CD14-positive monocyte (primary cell): ENCODE results near the gene DLGAP4. TPM values are rescaled to one million over a fixed set of nuclear protein-coding genes. Genes with fewer than 3 reads are reported as not detected.

ENCODE experiments used
- DNase-seq, 3 donors: peaks; one replicate each; pipeline ENCODE4 v3.0.0-alpha.2; 2011 to 2022
- H2AFZ ChIP-seq: 2 replicates; pipeline ENCODE4 v1.6.0; 2012; ENCODE audit warnings: mild to moderate bottlenecking, low read depth, low read length, inconsistent platforms; ENCODE audit not compliant: insufficient read depth, poor library complexity, severe bottlenecking
- H3K27ac ChIP-seq, 2 donors: 1 replicate in 1 of 2; 2 replicates in 1 of 2; pipeline ENCODE4 v1.5.1; 2012 to 2013; ENCODE audit warnings: low read length in 2 of 2, control low read depth in 1 of 2, inconsistent platforms in 1 of 2, low read depth in 1 of 2, mild to moderate bottlenecking in 1 of 2
- H3K27me3 ChIP-seq, 2 donors: one replicate each; pipeline versions ENCODE4 v1.6.0 to v1.6.1; 2011 to 2013; ENCODE audit warnings: low read length in 2 of 2; ENCODE audit not compliant: control insufficient read depth in 2 of 2, insufficient read depth in 2 of 2
- H3K36me3 ChIP-seq, 2 donors: replicated peaks in 1 of 2; 1 replicate in 1 of 2; 2 replicates in 1 of 2; pipeline versions ENCODE4 v1.5.1 to v1.6.1; 2012 to 2013; ENCODE audit warnings: low read length in 2 of 2, control low read depth in 1 of 2, inconsistent platforms in 1 of 2, mild to moderate bottlenecking in 1 of 2; ENCODE audit not compliant: insufficient read depth in 2 of 2, control insufficient read depth in 1 of 2
- H3K4me1 ChIP-seq, 2 donors: 1 replicate in 1 of 2; 2 replicates in 1 of 2; pipeline versions ENCODE4 v1.5.1 to v1.6.1; 2012 to 2013; ENCODE audit warnings: low read length in 2 of 2, control low read depth in 1 of 2, inconsistent platforms in 1 of 2, mild to moderate bottlenecking in 1 of 2, moderate library complexity in 1 of 2; ENCODE audit not compliant: insufficient read depth in 2 of 2, control insufficient read depth in 1 of 2
- H3K4me2 ChIP-seq: replicated peaks from 2 replicates; pipeline ENCODE3; 2012; ENCODE audit warnings: low read length, moderate library complexity, mild to moderate bottlenecking; ENCODE audit not compliant: poor library complexity, severe bottlenecking; ENCODE audit errors: extremely low read depth
- H3K4me3 ChIP-seq, 3 experiments: fragments of 200-600 bp in 1 of 3; sonication (generic) in 1 of 3; replicated peaks in 1 of 3; 1 replicate in 2 of 3; 2 replicates in 1 of 3; pipeline ENCODE4 v1.5.1; 2011 to 2013; ENCODE audit warnings: low read length in 3 of 3, mild to moderate bottlenecking in 3 of 3, control low read depth in 2 of 3, low read depth in 2 of 3, inconsistent platforms in 1 of 3, moderate library complexity in 1 of 3
- H3K79me2 ChIP-seq: 2 replicates; pipeline ENCODE4 v1.6.0; 2012; ENCODE audit warnings: mild to moderate bottlenecking, control low read depth, inconsistent platforms, low read length, moderate library complexity; ENCODE audit not compliant: insufficient read depth
- H3K9ac ChIP-seq: 2 replicates; pipeline ENCODE4 v1.6.0; 2017; ENCODE audit warnings: low read length, mild to moderate bottlenecking; ENCODE audit not compliant: insufficient read depth, poor library complexity, severe bottlenecking
- H3K9me3 ChIP-seq, 2 donors: replicated peaks in 1 of 2; 1 replicate in 1 of 2; 2 replicates in 1 of 2; pipeline versions ENCODE4 v1.5.1 to v1.6.1; 2012 to 2013; ENCODE audit warnings: low read length in 2 of 2, control low read depth in 1 of 2; ENCODE audit not compliant: control insufficient read depth in 1 of 2, insufficient read depth in 1 of 2
- H4K20me1 ChIP-seq: 2 replicates; pipeline ENCODE4 v1.6.0; 2012; ENCODE audit warnings: mild to moderate bottlenecking, low read length, control low read depth, moderate library complexity; ENCODE audit not compliant: insufficient read depth
- H3K27ac Mint-ChIP-seq, 7 donors: one replicate each; pipeline ENCODE4 v1.8.0; 2020; ENCODE audit warnings: mild to moderate bottlenecking in 7 of 7, mixed read lengths in 7 of 7, moderate library complexity in 6 of 7, inconsistent platforms in 2 of 7
- H3K27me3 Mint-ChIP-seq, 3 donors: one replicate each; pipeline ENCODE4 v1.8.0; 2021 to 2022; ENCODE audit warnings: low read depth in 3 of 3, mild to moderate bottlenecking in 3 of 3, mixed read lengths in 3 of 3, moderate library complexity in 3 of 3, inconsistent platforms in 1 of 3
- H3K36me3 Mint-ChIP-seq, 2 donors: one replicate each; pipeline ENCODE4 v1.8.0; 2020; ENCODE audit warnings: mixed read lengths in 2 of 2, inconsistent platforms in 1 of 2, mild to moderate bottlenecking in 1 of 2
- H3K4me1 Mint-ChIP-seq: one replicate; pipeline ENCODE4 v1.8.0; 2020; ENCODE audit warnings: mild to moderate bottlenecking, mixed read lengths
- H3K4me3 Mint-ChIP-seq, 2 donors: one replicate each; pipeline ENCODE4 v1.8.0; 2020; ENCODE audit warnings: mild to moderate bottlenecking in 2 of 2, mixed read lengths in 2 of 2, moderate library complexity in 1 of 2
- H3K9me3 Mint-ChIP-seq, 7 donors: one replicate each; pipeline ENCODE4 v1.8.0; 2020 to 2022; ENCODE audit warnings: mixed read lengths in 7 of 7, mild to moderate bottlenecking in 6 of 7, moderate library complexity in 6 of 7, inconsistent platforms in 2 of 7
- CTCF ChIP-seq: fragments of 200-600 bp; IDR thresholded peaks from one replicate; pipeline ENCODE4 v1.8.0; 2022; ENCODE audit warnings: antibody characterized with exemption, mild to moderate bottlenecking
- WGBS: methylation state at CpG from one replicate; pipeline ENCODE4 v1.1.5; 2013; ENCODE audit warnings: missing lambda C conversion rate; ENCODE audit not compliant: insufficient coverage; 5-methylcytosine and 5-hydroxymethylcytosine counted together
- intact Hi-C, 2 donors: fragments of 100-400 bp; cut with micrococcal nuclease; formaldehyde crosslinking; loops; one replicate each; pipeline versions ENCODE4 v1.15.0 to v1.15.1; 2023
- polyA plus RNA-seq, 3 donors: library from polyadenylated mRNA; depleted of rRNA in 1 of 3; unstranded in 2 of 3; stranded (reverse) in 1 of 3; fragments of 300-500 nt in 2 of 3; fragments of >200 nt in 1 of 3; fragmentation: Illumina TruSeq in 2 of 3; gene quantifications; 1 replicate in 2 of 3; 2 replicates in 1 of 3; pipeline ENCODE4 v1.2.3, GENCODE V29; 2012 to 2021

DLGAP4 gene
- polyA plus RNA-seq, 3 donors: 9.9 to 52.7 (median 17.6) TPM

- Histone ChIP-seq H3K9ac (no peak overlapping the region), H3K27ac (no peak overlapping the region), H3K27me3 (no peaks in the 10 kb centered on the region), H3K4me2 (no peak overlapping the region), H4K20me1 (no peaks in the 10 kb centered on the region), H3K9me3 (no peaks in the 10 kb centered on the region), H3K36me3 (peaks cover 33 to 48% of the 10 kb centered on the region in 2 donors), H3K79me2 (no peaks in the 10 kb centered on the region), H2AFZ (no peak overlapping the region), H3K4me1 (peaks cover 4 to 5% of the 10 kb centered on the region in 2 donors), H3K4me3 (no peak overlapping the region)
- Mint-ChIP-seq H3K9me3 (no peaks in the 10 kb centered on the region), H3K27ac (no peak overlapping the region), H3K27me3 (peaks cover 0 to 5% (median 2%) of the 10 kb centered on the region in 3 donors), H3K36me3 (peaks cover 36 to 46% of the 10 kb centered on the region in 2 donors), H3K4me3 (no peak overlapping the region), H3K4me1 (peaks cover 5% of the 10 kb centered on the region)
- intact Hi-C loops: no loop called here
- no peak for DNase-seq
- no peak for TF ChIP-seq CTCF
- WGBS: 91% methylated on average over 10 of the region's 18 CpGs
These were observed 222.2 kb downstream of the DLGAP4 start for GRCh38 chr20:36528176-36528874.

- Histone ChIP-seq H3K27ac (no peak overlapping the region), H3K79me2 (no peaks in the 10 kb centered on the region), H3K36me3 (peaks cover 33 to 44% of the 10 kb centered on the region in 2 donors), H3K4me3 (no peak overlapping the region), H4K20me1 (no peaks in the 10 kb centered on the region), H3K9ac (no peak overlapping the region), H3K4me1 (no peaks in the 10 kb centered on the region), H3K27me3 (no peaks in the 10 kb centered on the region), H3K4me2 (no peak overlapping the region), H2AFZ (no peak overlapping the region), H3K9me3 (no peaks in the 10 kb centered on the region)
- Mint-ChIP-seq H3K9me3 (no peaks in the 10 kb centered on the region), H3K4me3 (no peak overlapping the region), H3K36me3 (peaks cover 33 to 42% of the 10 kb centered on the region in 2 donors), H3K4me1 (no peaks in the 10 kb centered on the region), H3K27ac (no peak overlapping the region), H3K27me3 (peaks cover 1 to 5% (median 2%) of the 10 kb centered on the region in 3 donors)
- no peak for TF ChIP-seq CTCF
- intact Hi-C loops: no loop called here
- 94% methylated on average over 8 of the region's 14 CpGs for WGBS
- no peak for DNase-seq
These were observed 222.8 kb downstream of the DLGAP4 start for GRCh38 chr20:36528875-36529417.
